OCI-LY1 (cell line): Measurements from ENCODE around the gene ZNF609.

Experiments
- H2AFZ ChIP-seq: fragments of 200-600 bp; sonication (generic), shearing (Covaris generic); 2 replicates; pipeline ENCODE4 v1.6.0; 2014; ENCODE audit warnings: antibody characterized with exemption, mild to moderate bottlenecking, low read length
- H3F3A ChIP-seq: fragments of 200-600 bp; sonication (generic), shearing (Covaris generic); 2 replicates; pipeline ENCODE4 v1.6.0; 2014; ENCODE audit warnings: mild to moderate bottlenecking, antibody characterized with exemption, low read length, moderate library complexity; ENCODE audit not compliant: insufficient read depth
- H3K27ac ChIP-seq: fragments of 200-600 bp; sonication (generic); 2 replicates; pipeline ENCODE4 v1.5.1; 2014; ENCODE audit warnings: low read length, mixed run types, mild to moderate bottlenecking, low read depth; ENCODE audit not compliant: poor library complexity, severe bottlenecking
- H3K27me3 ChIP-seq: fragments of 200-600 bp; sonication (generic); 2 replicates; pipeline ENCODE4 v1.6.0; 2014; ENCODE audit warnings: antibody characterized with exemption, mild to moderate bottlenecking, low read length, moderate library complexity; ENCODE audit not compliant: insufficient read depth
- H3K36me3 ChIP-seq: fragments of 200-600 bp; sonication (generic); 2 replicates; pipeline ENCODE4 v1.6.1; 2014; ENCODE audit warnings: mild to moderate bottlenecking, antibody characterized with exemption, low read length, moderate library complexity, mixed read lengths; ENCODE audit not compliant: insufficient read depth
- H3K4me1 ChIP-seq: fragments of 200-600 bp; sonication (generic); 2 replicates; pipeline ENCODE4 v1.5.1; 2014; ENCODE audit warnings: mild to moderate bottlenecking, low read length, moderate library complexity; ENCODE audit not compliant: insufficient read depth, severe bottlenecking
- H3K4me2 ChIP-seq: fragments of 200-600 bp; sonication (generic), shearing (Covaris generic); 2 replicates; pipeline ENCODE4 v1.6.1; 2014; ENCODE audit warnings: low read length
- H3K4me3 ChIP-seq: fragments of 200-600 bp; sonication (generic); 2 replicates; pipeline ENCODE4 v1.5.1; 2014; ENCODE audit warnings: low read length, low read depth, mild to moderate bottlenecking, mixed read lengths; ENCODE audit not compliant: poor library complexity, severe bottlenecking
- H3K79me2 ChIP-seq: fragments of 200-600 bp; shearing (Covaris generic); 2 replicates; pipeline ENCODE4 v1.6.1; 2016; ENCODE audit warnings: mixed run types, low read length, mixed read lengths; ENCODE audit not compliant: insufficient read depth
- H3K9ac ChIP-seq: fragments of 200-600 bp; sonication (generic), shearing (Covaris generic); 2 replicates; pipeline ENCODE4 v1.6.1; 2014; ENCODE audit warnings: mild to moderate bottlenecking, low read length, mixed read lengths
- H3K9me2 ChIP-seq: fragments of 200-600 bp; sonication (generic), shearing (Covaris generic); 2 replicates; pipeline ENCODE4 v1.6.1; 2014; ENCODE audit warnings: low read depth, mild to moderate bottlenecking, low read length, mixed read lengths
- H3K9me3 ChIP-seq: fragments of 200-600 bp; shearing (Covaris generic); 2 replicates; pipeline ENCODE4 v1.6.1; 2014; ENCODE audit warnings: low read length, mixed read lengths
- H4K20me1 ChIP-seq: fragments of 200-600 bp; sonication (generic), shearing (Covaris generic); 2 replicates; pipeline ENCODE4 v1.6.0; 2016; ENCODE audit warnings: mild to moderate bottlenecking, low read length; ENCODE audit not compliant: insufficient read depth
- CTCF ChIP-seq: fragments of 200-600 bp; sonication (generic), shearing (Covaris generic); IDR thresholded peaks from 2 replicates; pipeline ENCODE4 v1.5.1; 2017; ENCODE audit warnings: mild to moderate bottlenecking, antibody characterized with exemption, low read length, moderate library complexity, mixed read lengths
- EZH2 ChIP-seq: fragments of 200-600 bp; sonication (generic), shearing (Covaris generic); IDR thresholded peaks from 2 replicates; pipeline ENCODE4 v1.8.0; 2017; ENCODE audit warnings: borderline replicate concordance, mixed run types, mild to moderate bottlenecking, antibody characterized with exemption, low read length, moderate library complexity, mixed read lengths

The ZNF609 gene

GRCh38 chr15:64523240-64523639, 62.9 kb downstream of the ZNF609 start:
- Histone ChIP-seq H3K4me1 (no peaks in the 10 kb centered on the region), H3F3A (no peaks in the 10 kb centered on the region; the same call in 1 of the 2 replicates), H3K4me3 (no peak overlapping the region)

GRCh38 chr15:64524778-64525177, 64.4 kb downstream of the ZNF609 start:
- Histone ChIP-seq H3K9ac (no peak overlapping the region), H3K9me2 (no peaks in the 10 kb centered on the region), H3K79me2 (peaks cover 43% of the 10 kb centered on the region), H2AFZ (no peak overlapping the region), H3K36me3 (0 out of 2 replicates have a peak, but pooled peaks cover 11% of the 10 kb centered on the region), H3F3A (no peaks in the 10 kb centered on the region; the same call in 1 of the 2 replicates), H3K27ac (no peak overlapping the region), H3K9me3 (no peaks in the 10 kb centered on the region), H4K20me1 (no peaks in the 10 kb centered on the region), H3K4me3 (no peak overlapping the region), H3K4me1 (no peaks in the 10 kb centered on the region), H3K27me3 (no peaks in the 10 kb centered on the region), H3K4me2 (no peak overlapping the region)
- TF ChIP-seq EZH2 (no peak), CTCF (no peak)

More at GRCh38 chr15:64523240-64523639, 62.9 kb downstream of the ZNF609 start:
- H4K20me1 ChIP-seq = no peaks in the 10 kb centered on the region
- H3K9ac ChIP-seq = no peak overlapping the region
- H3K9me3 ChIP-seq = no peaks in the 10 kb centered on the region
- H3K9me2 ChIP-seq = no peaks in the 10 kb centered on the region
- H3K27me3 ChIP-seq = no peaks in the 10 kb centered on the region
- no peak overlapping the region for H2AFZ ChIP-seq
- H3K79me2 ChIP-seq = peaks cover 38% of the 10 kb centered on the region
- no peak for TF ChIP-seq EZH2
- no peak for TF ChIP-seq CTCF
- no peaks in the 10 kb centered on the region for H3K36me3 ChIP-seq
- H3K4me2 ChIP-seq = no peak overlapping the region
- no peak overlapping the region for H3K27ac ChIP-seq

- Histone ChIP-seq H3K9me3 (no peaks in the 10 kb centered on the region), H3K4me1 (no peaks in the 10 kb centered on the region), H3K27me3 (no peaks in the 10 kb centered on the region), H3K9me2 (no peaks in the 10 kb centered on the region), H3K79me2 (peaks cover 48% of the 10 kb centered on the region), H3K27ac (no peak overlapping the region), H3K4me3 (no peak overlapping the region), H3F3A (no peaks in the 10 kb centered on the region; the same call in 1 of the 2 replicates), H2AFZ (no peak overlapping the region), H3K9ac (no peak overlapping the region), H4K20me1 (no peaks in the 10 kb centered on the region), H3K36me3 (0 out of 2 replicates have a peak, but pooled peaks cover 11% of the 10 kb centered on the region), H3K4me2 (no peak overlapping the region)
- TF ChIP-seq CTCF (no peak), EZH2 (no peak)
Observed at GRCh38 chr15:64525828-64526530, 65.6 kb downstream of the ZNF609 start.
